Stimulated activated CD8-positive, alpha-beta memory T cell treated with anti-CD3 and anti-CD28 coated beads, Interleukin-15, amount 100 ng/mL, for 48 hours (primary cell): ENCODE results near the gene CCL4L2.
"Not testable (repeated sequence)": the region's sequence is repeated elsewhere in the genome, so short reads cannot be mapped to it uniquely, and the experiment has no call there.

Experiments used
- DNase-seq, 2 donors: peaks; one replicate each; pipeline ENCODE4 v3.0.0-alpha.2; 2020; ENCODE audit warnings: low read depth in 2 of 2

CCL4L2 gene

GRCh38 chr17:36221581-36222100 lies 10.8 kb downstream of the CCL4L2 start:
- not testable (repeated sequence) for DNase-seq

GRCh38 chr17:36222967-36223366 lies 12.1 kb downstream of the CCL4L2 start:
- not testable (repeated sequence) for DNase-seq

GRCh38 chr17:36229644-36230043 lies 18.8 kb downstream of the CCL4L2 start:
- DNase-seq: not testable (repeated sequence)

- DNase-seq: not testable (repeated sequence)
Measured at GRCh38 chr17:36242046-36242445, 31.2 kb downstream of the CCL4L2 start.
